Vagina (tissue), 2 donors: ENCODE results near the gene ASTN2. TPM values are rescaled to one million over a fixed set of nuclear protein-coding genes. Genes with fewer than 3 reads are reported as not detected.

Experiments used
- DNase-seq, 2 donors: peaks; one replicate each; pipeline ENCODE4 v3.0.0-alpha.2; 2017; ENCODE audit errors: extremely low spot score in 2 of 2
- H3K27ac ChIP-seq: fragments of 200-600 bp; sonication (generic); one replicate; pipeline ENCODE4 v1.5.1; 2019
- H3K27me3 ChIP-seq: fragments of 200-600 bp; sonication (generic); one replicate; pipeline ENCODE4 v1.5.1; 2019
- H3K36me3 ChIP-seq, 2 donors: fragments of 200-600 bp; sonication (generic); one replicate each; pipeline ENCODE4 v1.5.1; 2017 to 2019
- H3K4me1 ChIP-seq: fragments of 200-600 bp; sonication (generic); one replicate; pipeline ENCODE4 v1.5.1; 2019
- H3K4me3 ChIP-seq, 2 donors: fragments of 200-600 bp; sonication (generic); 1 replicate in 1 of 2; 2 replicates in 1 of 2; pipeline ENCODE4 v1.5.1; 2016 to 2019
- H3K9me3 ChIP-seq: fragments of 200-600 bp; sonication (generic); one replicate; pipeline ENCODE4 v1.5.1; 2019
- POLR2A ChIP-seq, 2 donors: fragments of 450-650 bp; IDR thresholded peaks; one replicate each; pipeline ENCODE4 v1.6.1; 2017; ENCODE audit warnings: antibody characterized with exemption in 2 of 2, mild to moderate bottlenecking in 2 of 2, moderate library complexity in 2 of 2
- POLR2AphosphoS5 ChIP-seq, 2 donors: sonication (generic); formaldehyde crosslinking; IDR thresholded peaks; one replicate each; pipeline ENCODE4 v1.9.0; 2017; ENCODE audit warnings: antibody characterized with exemption in 2 of 2, mild to moderate bottlenecking in 2 of 2, low read depth in 1 of 2; ENCODE audit not compliant: insufficient read depth in 1 of 2
- intact Hi-C: fragments of 100-400 bp; cut with DNase I; formaldehyde crosslinking; loops from one replicate; pipeline ENCODE4 v1.15.1; 2023
- total RNA-seq: library from RNA; depleted of rRNA; stranded (reverse); fragments of >200 nt; gene quantifications from one replicate; pipeline ENCODE4 v1.2.3, GENCODE V29; 2016
- TF ChIP-seq, protein P1 (sequence below), 3 experiments: fragments of 450-650 bp in 2 of 3; fragments of 200-600 bp in 1 of 3; sonication (generic) in 1 of 3; IDR thresholded peaks; one replicate each; pipeline ENCODE4 v1.5.1; 2017 to 2019; ENCODE audit warnings: antibody characterized with exemption in 3 of 3, mild to moderate bottlenecking in 2 of 3, moderate library complexity in 2 of 3

ASTN2 gene
- total RNA-seq, 1 donor from 2014 or later: 4.4 TPM

DNA sequence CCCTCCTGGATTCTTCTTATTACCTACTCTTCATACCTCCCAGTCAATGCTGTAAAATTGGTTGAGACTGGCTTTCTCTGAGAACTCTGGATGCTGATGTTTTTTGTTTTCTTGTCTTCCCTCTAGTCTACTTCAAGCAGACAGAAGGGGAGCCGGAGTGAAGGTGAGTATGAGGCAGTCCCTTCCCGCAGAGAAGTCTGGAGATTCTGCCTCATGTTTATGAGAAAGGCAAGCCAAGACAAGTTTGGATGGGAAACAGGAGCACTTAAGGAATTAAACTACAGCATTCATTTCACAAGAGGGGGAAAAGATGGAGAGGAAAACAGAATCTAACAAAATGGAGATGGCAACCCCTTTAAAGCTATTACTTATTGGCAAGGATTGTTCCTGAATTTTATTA is 481.6 kb downstream of the ASTN2 start:
- Histone ChIP-seq H3K4me1 (no peaks in the 10 kb centered on the region), H3K36me3 (no peaks in the 10 kb centered on the region), H3K9me3 (no peaks in the 10 kb centered on the region), H3K4me3 (no peak overlapping the region), H3K27ac (no peak overlapping the region), H3K27me3 (no peaks in the 10 kb centered on the region)
- TF ChIP-seq POLR2AphosphoS5 (IDR thresholded peaks at IDR 0.05; ENCODE audit: insufficient read depth in 1 of 2, low read depth in 1 of 2) (no peak), POLR2A (IDR thresholded peaks at IDR 0.05) (no peak)
- TF ChIP-seq, protein P1, sequence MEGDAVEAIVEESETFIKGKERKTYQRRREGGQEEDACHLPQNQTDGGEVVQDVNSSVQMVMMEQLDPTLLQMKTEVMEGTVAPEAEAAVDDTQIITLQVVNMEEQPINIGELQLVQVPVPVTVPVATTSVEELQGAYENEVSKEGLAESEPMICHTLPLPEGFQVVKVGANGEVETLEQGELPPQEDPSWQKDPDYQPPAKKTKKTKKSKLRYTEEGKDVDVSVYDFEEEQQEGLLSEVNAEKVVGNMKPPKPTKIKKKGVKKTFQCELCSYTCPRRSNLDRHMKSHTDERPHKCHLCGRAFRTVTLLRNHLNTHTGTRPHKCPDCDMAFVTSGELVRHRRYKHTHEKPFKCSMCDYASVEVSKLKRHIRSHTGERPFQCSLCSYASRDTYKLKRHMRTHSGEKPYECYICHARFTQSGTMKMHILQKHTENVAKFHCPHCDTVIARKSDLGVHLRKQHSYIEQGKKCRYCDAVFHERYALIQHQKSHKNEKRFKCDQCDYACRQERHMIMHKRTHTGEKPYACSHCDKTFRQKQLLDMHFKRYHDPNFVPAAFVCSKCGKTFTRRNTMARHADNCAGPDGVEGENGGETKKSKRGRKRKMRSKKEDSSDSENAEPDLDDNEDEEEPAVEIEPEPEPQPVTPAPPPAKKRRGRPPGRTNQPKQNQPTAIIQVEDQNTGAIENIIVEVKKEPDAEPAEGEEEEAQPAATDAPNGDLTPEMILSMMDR (IDR thresholded peaks at IDR 0.05): no peak
- no peak for DNase-seq
- intact Hi-C loops: no loop called here

DNA sequence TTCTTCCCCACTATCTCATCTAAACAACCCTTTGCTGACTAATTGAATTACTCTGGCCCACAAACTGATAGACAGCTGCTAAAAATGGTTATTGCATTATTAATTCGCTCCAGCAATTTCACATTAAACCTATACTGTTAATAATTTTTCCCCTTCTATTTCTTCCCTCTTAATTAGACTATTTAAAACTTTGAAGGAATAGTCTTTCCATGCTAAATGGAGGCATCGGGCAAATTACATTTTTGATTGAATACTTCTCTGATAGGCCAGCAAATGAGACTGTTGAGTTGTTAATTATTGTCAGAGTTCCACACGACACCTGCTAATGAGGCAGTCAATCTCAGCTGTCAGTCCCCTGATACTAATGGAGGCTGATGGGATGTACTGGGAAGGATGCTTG is 485.2 kb downstream of the ASTN2 start:
- no peak for TF ChIP-seq POLR2AphosphoS5 (IDR thresholded peaks at IDR 0.05; ENCODE audit: insufficient read depth in 1 of 2, low read depth in 1 of 2)
- TF ChIP-seq, protein P1 (IDR thresholded peaks at IDR 0.05): no peak
- TF ChIP-seq POLR2A (IDR thresholded peaks at IDR 0.05): no peak
- H3K36me3 ChIP-seq: no peaks in the 10 kb centered on the region
- no peaks in the 10 kb centered on the region for H3K9me3 ChIP-seq
- no peaks in the 10 kb centered on the region for H3K27me3 ChIP-seq
- H3K4me3 ChIP-seq: no peak overlapping the region
- no peaks in the 10 kb centered on the region for H3K4me1 ChIP-seq
- H3K27ac ChIP-seq: no peak overlapping the region
- no peak for DNase-seq
- intact Hi-C loops: no loop called here

DNA sequence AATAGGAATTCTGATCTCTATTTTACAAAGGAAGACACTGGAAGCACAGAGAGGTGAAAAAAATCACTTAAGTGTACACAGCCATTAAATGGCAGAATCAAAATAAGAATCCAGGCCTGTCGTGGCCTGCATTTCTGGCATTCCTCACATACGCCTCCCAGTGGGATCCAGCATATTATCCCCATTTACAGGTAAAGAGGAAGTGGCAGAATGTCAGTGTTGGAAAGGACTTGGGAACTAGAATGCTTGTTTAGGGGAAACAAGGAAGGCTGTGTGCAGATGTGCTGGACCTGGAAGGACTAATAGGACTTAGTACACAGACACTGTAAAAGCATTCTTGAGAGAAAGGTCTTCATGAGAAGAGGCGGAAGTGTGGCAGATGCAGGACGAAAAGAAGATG is 486.0 kb downstream of the ASTN2 start:
- intact Hi-C loops: no loop called here
- no peak overlapping the region for H3K4me3 ChIP-seq
- H3K27ac ChIP-seq: no peak overlapping the region
- H3K27me3 ChIP-seq: no peaks in the 10 kb centered on the region
- H3K36me3 ChIP-seq: no peaks in the 10 kb centered on the region
- no peak for DNase-seq
- TF ChIP-seq POLR2AphosphoS5 (IDR thresholded peaks at IDR 0.05; ENCODE audit: insufficient read depth in 1 of 2, low read depth in 1 of 2) (no peak), POLR2A (IDR thresholded peaks at IDR 0.05) (no peak)
- TF ChIP-seq, protein P1 (IDR thresholded peaks at IDR 0.05): no peak
- H3K9me3 ChIP-seq: no peaks in the 10 kb centered on the region
- H3K4me1 ChIP-seq: no peaks in the 10 kb centered on the region

DNA sequence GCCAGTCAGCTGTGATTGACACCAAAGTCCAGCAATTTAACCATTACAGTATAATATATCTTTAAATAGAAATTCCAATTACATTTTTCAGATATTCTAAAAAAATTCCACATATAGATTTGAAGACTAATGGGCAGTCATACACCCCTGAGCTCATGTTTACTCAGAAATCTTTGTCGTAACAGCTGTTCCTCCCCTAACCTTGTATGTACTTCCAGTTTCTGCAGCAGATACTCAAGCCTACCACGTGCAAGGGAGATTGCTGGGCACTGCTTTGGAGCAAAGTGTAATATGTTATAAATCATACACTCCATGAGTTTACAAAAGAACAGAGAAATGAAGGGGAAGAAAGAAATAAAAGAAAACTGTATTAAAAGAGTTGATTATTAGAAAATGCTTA is 486.6 kb downstream of the ASTN2 start:
- Histone ChIP-seq H3K4me1 (no peaks in the 10 kb centered on the region), H3K27ac (no peak overlapping the region), H3K36me3 (no peaks in the 10 kb centered on the region), H3K4me3 (no peak overlapping the region), H3K9me3 (no peaks in the 10 kb centered on the region), H3K27me3 (no peaks in the 10 kb centered on the region)
- no peak for DNase-seq
- TF ChIP-seq POLR2A (IDR thresholded peaks at IDR 0.05): no peak
- TF ChIP-seq, protein P1 (IDR thresholded peaks at IDR 0.05): no peak
- intact Hi-C loops: no loop called here

DNA sequence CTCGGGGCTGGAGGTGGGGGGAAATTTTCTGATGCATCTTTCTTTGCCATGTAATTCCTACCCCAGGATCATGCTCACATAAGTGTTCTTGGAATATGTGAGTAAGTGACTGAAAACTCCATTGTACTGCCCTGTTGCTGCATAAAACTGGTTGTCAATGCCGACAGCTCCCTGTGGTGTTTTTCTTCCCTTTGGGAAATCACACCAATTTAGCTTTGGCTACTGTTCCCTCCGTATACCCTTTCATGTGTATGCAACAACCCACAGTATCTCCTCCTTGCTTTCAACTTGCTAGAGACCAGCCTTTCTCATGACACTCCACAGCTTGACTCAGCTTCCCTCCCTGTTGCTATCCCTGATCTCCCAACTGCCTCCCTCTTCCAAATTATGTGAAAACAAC is 487.1 kb downstream of the ASTN2 start:
- Histone ChIP-seq H3K27ac (no peak overlapping the region), H3K9me3 (no peaks in the 10 kb centered on the region), H3K36me3 (no peaks in the 10 kb centered on the region), H3K4me1 (no peaks in the 10 kb centered on the region), H3K4me3 (no peak overlapping the region), H3K27me3 (no peaks in the 10 kb centered on the region)
- intact Hi-C loops: no loop called here
- TF ChIP-seq, protein P1 (IDR thresholded peaks at IDR 0.05): no peak
- TF ChIP-seq POLR2A (IDR thresholded peaks at IDR 0.05) (no peak), POLR2AphosphoS5 (IDR thresholded peaks at IDR 0.05; ENCODE audit: insufficient read depth in 1 of 2, low read depth in 1 of 2) (no peak)
- no peak for DNase-seq
